Testis (tissue), 3 donors: ENCODE measurements around the gene ALDH3B2. TPM values are rescaled to one million over a fixed set of nuclear protein-coding genes. Genes with fewer than 3 reads are reported as not detected.

ENCODE experiments used
- DNase-seq: peaks from one replicate; pipeline ENCODE4 v3.0.0-alpha.2; 2019
- H3K27ac ChIP-seq, 2 donors: fragments of 200-600 bp; sonication (generic); one replicate each; pipeline ENCODE4 v1.5.1; 2019
- H3K27me3 ChIP-seq: fragments of 200-600 bp; sonication (generic); one replicate; pipeline ENCODE4 v1.5.1; 2019
- H3K36me3 ChIP-seq: fragments of 200-600 bp; sonication (generic); one replicate; pipeline ENCODE4 v1.5.1; 2017; ENCODE audit warnings: low read depth; ENCODE audit errors: missing control alignments
- H3K4me1 ChIP-seq: fragments of 200-600 bp; sonication (generic); one replicate; pipeline ENCODE4 v1.5.1; 2019
- H3K4me3 ChIP-seq, 2 donors: fragments of 200-600 bp; sonication (generic); one replicate each; pipeline ENCODE4 v1.5.1; 2017 to 2019
- H3K9me3 ChIP-seq: fragments of 200-600 bp; sonication (generic); one replicate; pipeline ENCODE4 v1.5.1; 2017
- POLR2A ChIP-seq: fragments of 450-650 bp; IDR thresholded peaks from one replicate; pipeline ENCODE4 v1.6.1; 2017; ENCODE audit warnings: antibody characterized with exemption, mild to moderate bottlenecking, moderate library complexity
- WGBS, 2 donors: methylation state at CpG; one replicate each; pipeline ENCODE4 v1.1.5; 2018; 5-methylcytosine and 5-hydroxymethylcytosine counted together
- intact Hi-C: fragments of 100-400 bp; cut with DNase I; formaldehyde crosslinking; loops from one replicate; pipeline ENCODE4 v1.15.1; 2023; ENCODE audit warnings: low total_unique reads
- polyA plus RNA-seq: library from polyadenylated mRNA; stranded (reverse); fragments of 350-450 nt; fragmentation: Illumina TruSeq; extraction: RNeasy Lipid Tissue Mini Kit (QIAGEN cat#74804); gene quantifications from one replicate; pipeline ENCODE4 v1.2.3, GENCODE V29; 2014; ENCODE audit warnings: low read depth, low replicate concordance; ENCODE audit not compliant: insufficient read depth
- total RNA-seq, 2 donors: library from RNA; depleted of rRNA; stranded (reverse); fragments of >200 nt; gene quantifications; one replicate each; pipeline ENCODE4 v1.2.3, GENCODE V29; 2016
- TF ChIP-seq, protein P1 (sequence below), 3 experiments: fragments of 450-650 bp in 2 of 3; fragments of 200-600 bp in 1 of 3; sonication (generic) in 1 of 3; IDR thresholded peaks; one replicate each; pipeline ENCODE4 v1.5.1; 2016 to 2019; ENCODE audit warnings: antibody characterized with exemption in 3 of 3, mild to moderate bottlenecking in 2 of 3, moderate library complexity in 1 of 3

The ALDH3B2 gene
- total and polyA plus RNA-seq, 3 donors from 2014 or later: 0.19 TPM; not detected in 2

DNA sequence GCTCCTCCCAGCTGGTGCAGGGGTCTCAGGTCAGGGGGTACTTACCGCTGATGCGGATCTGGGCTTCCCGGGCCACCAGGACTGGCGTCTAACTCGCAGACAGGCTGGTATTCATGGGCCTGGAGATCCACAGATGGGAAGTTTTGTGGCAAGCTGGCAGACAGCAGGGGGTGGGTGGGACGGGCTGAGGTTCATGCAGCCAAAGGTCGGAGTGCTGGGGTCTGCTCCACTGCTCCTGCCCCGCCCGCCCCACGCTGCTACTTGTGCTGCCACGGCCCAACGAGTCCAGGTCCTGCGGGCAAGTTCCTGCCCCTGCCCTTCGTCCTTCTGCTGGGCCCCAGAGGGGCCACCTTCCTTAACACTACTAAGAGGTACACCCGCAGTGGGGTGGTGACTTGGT, 27.0 kb downstream of the ALDH3B2 start:
- WGBS, 2 donors: 76 to 84% methylated on average over 14 to 15 of the region's 15 CpGs
- Histone ChIP-seq H3K27ac (no peak overlapping the region), H3K4me3 (no peak overlapping the region), H3K9me3 (no peaks in the 10 kb centered on the region), H3K4me1 (no peaks in the 10 kb centered on the region), H3K27me3 (no peaks in the 10 kb centered on the region), H3K36me3 (no peaks in the 10 kb centered on the region)
- no peak for DNase-seq
- intact Hi-C loops: no loop called here
- TF ChIP-seq, protein P1, sequence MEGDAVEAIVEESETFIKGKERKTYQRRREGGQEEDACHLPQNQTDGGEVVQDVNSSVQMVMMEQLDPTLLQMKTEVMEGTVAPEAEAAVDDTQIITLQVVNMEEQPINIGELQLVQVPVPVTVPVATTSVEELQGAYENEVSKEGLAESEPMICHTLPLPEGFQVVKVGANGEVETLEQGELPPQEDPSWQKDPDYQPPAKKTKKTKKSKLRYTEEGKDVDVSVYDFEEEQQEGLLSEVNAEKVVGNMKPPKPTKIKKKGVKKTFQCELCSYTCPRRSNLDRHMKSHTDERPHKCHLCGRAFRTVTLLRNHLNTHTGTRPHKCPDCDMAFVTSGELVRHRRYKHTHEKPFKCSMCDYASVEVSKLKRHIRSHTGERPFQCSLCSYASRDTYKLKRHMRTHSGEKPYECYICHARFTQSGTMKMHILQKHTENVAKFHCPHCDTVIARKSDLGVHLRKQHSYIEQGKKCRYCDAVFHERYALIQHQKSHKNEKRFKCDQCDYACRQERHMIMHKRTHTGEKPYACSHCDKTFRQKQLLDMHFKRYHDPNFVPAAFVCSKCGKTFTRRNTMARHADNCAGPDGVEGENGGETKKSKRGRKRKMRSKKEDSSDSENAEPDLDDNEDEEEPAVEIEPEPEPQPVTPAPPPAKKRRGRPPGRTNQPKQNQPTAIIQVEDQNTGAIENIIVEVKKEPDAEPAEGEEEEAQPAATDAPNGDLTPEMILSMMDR (IDR thresholded peaks at IDR 0.05): no peak
- TF ChIP-seq POLR2A: no peak

DNA sequence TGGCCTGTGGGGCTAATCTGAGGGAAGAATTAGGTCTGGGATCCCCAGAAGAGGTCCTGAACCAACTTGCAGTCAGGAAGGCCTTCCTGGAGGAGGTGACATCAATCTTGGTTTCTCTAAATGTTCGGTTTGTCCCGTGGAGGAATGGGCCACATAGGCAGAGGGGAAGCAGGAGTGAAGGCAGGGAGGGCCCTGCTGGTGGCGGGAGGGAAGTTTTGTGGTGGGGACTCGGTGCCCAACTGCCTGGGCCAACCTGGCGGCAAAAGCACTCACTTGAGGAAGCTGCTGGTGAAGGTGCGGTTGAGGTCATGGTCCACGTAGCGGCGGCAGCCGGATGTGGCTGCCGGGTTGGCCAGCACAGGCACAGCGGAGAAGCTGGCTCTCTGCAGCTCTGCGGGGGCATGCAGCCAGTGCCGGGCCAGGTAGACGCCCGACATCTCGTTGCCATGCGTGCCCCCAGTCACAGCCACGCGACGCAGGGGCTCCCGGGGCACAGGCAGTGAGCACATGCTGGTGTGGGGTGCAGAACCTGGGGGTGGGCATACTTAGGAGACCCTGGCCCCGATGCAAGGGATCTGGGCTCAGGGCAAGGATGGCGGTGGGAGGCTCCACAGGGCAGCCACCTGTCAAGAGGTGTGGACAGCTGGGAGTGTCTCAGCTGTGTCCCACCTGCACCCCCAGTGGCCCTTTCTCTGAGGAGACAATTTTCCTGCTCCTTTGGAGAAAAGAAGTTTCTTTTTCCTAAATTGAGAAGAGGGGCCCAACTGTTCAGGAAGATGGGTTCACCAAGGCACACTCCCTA, 27.7 kb downstream of the ALDH3B2 start:
- Histone ChIP-seq H3K9me3 (no peaks in the 10 kb centered on the region), H3K4me3 (no peak overlapping the region), H3K27me3 (no peaks in the 10 kb centered on the region), H3K4me1 (no peaks in the 10 kb centered on the region), H3K27ac (no peak overlapping the region), H3K36me3 (no peaks in the 10 kb centered on the region)
- TF ChIP-seq POLR2A: no peak
- TF ChIP-seq, protein P1 (IDR thresholded peaks at IDR 0.05): no peak
- DNase-seq: no peak
- WGBS, 2 donors: 86 to 88% methylated on average over 6 to 24 of the region's 24 CpGs
- intact Hi-C loops: no loop called here

GRCh38 chr11:67645521-67646461, 28.6 kb downstream of the ALDH3B2 start:
- no peaks in the 10 kb centered on the region for H3K27me3 ChIP-seq
- WGBS, 2 donors: 68 to 74% methylated on average over 23 to 24 of the region's 24 CpGs

DNA sequence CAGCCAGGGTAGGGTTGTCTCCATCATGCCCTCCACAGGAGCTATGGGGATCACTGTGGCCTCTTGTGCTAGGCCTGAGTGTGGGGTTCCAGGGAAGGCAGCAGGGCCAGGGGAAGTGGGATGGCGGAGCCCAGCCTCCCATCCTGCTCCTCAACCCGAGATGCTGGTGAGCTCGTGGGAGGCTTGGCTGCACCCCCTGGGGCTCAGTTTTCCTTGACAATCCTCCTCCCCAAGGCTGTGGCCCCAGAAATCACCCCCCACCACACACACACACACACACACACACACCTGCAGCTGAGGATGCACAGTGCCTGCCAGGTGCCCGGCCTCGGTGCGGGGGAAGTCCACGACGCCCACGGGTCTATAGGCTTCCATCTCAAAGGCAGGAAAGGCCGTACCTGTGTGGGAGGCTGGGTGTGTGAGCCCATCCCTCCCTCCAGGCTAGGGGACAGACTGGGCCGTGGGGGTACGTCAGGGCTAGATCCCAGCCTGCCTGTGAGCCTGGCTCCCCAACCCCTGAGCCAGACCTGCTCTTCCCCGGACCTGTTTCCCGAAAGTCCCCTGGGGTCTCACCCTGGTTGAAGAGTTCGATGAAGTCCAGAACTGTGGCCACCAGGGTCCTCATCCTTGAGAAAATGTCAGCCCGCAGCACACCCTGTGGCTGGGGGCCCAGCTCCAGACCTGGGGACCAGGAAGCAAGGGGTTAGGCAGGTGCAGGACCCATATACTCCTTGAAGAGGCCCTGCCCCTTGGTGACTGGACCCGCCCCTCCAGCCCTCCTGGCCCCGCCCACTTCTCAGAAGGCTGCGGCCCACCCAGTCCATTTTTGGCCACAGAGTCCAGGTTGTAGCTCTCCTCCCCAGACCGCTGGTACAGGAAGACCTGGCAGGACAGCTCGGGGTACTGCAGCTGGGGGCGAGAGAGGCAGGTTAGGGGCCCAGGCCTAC, 29.7 kb downstream of the ALDH3B2 start:
- no peaks in the 10 kb centered on the region for H3K36me3 ChIP-seq
- 89 to 91% methylated on average over 8 to 20 of the region's 22 CpGs for WGBS, 2 donors
- no peak overlapping the region for H3K4me3 ChIP-seq
- H3K4me1 ChIP-seq: no peaks in the 10 kb centered on the region
- no peak for DNase-seq
- TF ChIP-seq, protein P1 (IDR thresholded peaks at IDR 0.05): no peak
- no peak for TF ChIP-seq POLR2A
- H3K9me3 ChIP-seq: no peaks in the 10 kb centered on the region
- intact Hi-C loops: no loop called here
- no peak overlapping the region for H3K27ac ChIP-seq
- no peaks in the 10 kb centered on the region for H3K27me3 ChIP-seq

More at GRCh38 chr11:67645521-67646461, 28.6 kb downstream of the ALDH3B2 start:
- Histone ChIP-seq H3K4me1 (no peaks in the 10 kb centered on the region), H3K36me3 (no peaks in the 10 kb centered on the region), H3K4me3 (no peak overlapping the region), H3K9me3 (no peaks in the 10 kb centered on the region), H3K27ac (no peak overlapping the region)
- intact Hi-C loops: no loop called here
- TF ChIP-seq, protein P1 (IDR thresholded peaks at IDR 0.05): no peak
- TF ChIP-seq POLR2A: no peak
- DNase-seq: no peak
